ENCODE data around the gene PLEKHA6.

Gene PLEKHA6

DNA sequence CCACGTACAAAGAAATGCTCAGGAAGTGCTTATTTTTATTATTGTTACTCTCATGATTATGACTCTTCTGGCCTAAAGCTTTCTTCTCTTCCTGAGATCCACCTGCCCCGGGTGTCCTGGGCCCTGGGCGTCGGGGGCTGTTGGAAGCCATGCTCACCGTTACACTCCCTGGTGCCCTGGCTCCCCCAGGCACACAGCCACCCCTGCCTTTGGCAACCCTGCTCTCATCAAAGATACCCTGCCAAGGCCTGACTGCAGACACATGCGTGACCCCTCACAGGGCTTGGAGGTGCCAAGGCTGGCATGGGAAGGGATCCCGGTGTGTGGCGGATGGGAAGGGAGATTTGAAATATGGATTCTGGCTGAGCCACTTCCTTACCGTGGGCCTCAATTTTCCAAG lies 160.2 kb downstream of the PLEKHA6 start (continued):
- TF ChIP-seq, protein P1, sequence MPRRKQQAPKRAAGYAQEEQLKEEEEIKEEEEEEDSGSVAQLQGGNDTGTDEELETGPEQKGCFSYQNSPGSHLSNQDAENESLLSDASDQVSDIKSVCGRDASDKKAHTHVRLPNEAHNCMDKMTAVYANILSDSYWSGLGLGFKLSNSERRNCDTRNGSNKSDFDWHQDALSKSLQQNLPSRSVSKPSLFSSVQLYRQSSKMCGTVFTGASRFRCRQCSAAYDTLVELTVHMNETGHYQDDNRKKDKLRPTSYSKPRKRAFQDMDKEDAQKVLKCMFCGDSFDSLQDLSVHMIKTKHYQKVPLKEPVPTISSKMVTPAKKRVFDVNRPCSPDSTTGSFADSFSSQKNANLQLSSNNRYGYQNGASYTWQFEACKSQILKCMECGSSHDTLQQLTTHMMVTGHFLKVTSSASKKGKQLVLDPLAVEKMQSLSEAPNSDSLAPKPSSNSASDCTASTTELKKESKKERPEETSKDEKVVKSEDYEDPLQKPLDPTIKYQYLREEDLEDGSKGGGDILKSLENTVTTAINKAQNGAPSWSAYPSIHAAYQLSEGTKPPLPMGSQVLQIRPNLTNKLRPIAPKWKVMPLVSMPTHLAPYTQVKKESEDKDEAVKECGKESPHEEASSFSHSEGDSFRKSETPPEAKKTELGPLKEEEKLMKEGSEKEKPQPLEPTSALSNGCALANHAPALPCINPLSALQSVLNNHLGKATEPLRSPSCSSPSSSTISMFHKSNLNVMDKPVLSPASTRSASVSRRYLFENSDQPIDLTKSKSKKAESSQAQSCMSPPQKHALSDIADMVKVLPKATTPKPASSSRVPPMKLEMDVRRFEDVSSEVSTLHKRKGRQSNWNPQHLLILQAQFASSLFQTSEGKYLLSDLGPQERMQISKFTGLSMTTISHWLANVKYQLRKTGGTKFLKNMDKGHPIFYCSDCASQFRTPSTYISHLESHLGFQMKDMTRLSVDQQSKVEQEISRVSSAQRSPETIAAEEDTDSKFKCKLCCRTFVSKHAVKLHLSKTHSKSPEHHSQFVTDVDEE (CRISPR knock-in tag; IDR thresholded peaks at IDR 0.05) = no peak
- TF ChIP-seq, protein P2, sequence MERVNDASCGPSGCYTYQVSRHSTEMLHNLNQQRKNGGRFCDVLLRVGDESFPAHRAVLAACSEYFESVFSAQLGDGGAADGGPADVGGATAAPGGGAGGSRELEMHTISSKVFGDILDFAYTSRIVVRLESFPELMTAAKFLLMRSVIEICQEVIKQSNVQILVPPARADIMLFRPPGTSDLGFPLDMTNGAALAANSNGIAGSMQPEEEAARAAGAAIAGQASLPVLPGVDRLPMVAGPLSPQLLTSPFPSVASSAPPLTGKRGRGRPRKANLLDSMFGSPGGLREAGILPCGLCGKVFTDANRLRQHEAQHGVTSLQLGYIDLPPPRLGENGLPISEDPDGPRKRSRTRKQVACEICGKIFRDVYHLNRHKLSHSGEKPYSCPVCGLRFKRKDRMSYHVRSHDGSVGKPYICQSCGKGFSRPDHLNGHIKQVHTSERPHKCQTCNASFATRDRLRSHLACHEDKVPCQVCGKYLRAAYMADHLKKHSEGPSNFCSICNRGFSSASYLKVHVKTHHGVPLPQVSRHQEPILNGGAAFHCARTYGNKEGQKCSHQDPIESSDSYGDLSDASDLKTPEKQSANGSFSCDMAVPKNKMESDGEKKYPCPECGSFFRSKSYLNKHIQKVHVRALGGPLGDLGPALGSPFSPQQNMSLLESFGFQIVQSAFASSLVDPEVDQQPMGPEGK (CRISPR knock-in tag; IDR thresholded peaks at IDR 0.05; ENCODE audit: borderline replicate concordance) = no peak

DNA sequence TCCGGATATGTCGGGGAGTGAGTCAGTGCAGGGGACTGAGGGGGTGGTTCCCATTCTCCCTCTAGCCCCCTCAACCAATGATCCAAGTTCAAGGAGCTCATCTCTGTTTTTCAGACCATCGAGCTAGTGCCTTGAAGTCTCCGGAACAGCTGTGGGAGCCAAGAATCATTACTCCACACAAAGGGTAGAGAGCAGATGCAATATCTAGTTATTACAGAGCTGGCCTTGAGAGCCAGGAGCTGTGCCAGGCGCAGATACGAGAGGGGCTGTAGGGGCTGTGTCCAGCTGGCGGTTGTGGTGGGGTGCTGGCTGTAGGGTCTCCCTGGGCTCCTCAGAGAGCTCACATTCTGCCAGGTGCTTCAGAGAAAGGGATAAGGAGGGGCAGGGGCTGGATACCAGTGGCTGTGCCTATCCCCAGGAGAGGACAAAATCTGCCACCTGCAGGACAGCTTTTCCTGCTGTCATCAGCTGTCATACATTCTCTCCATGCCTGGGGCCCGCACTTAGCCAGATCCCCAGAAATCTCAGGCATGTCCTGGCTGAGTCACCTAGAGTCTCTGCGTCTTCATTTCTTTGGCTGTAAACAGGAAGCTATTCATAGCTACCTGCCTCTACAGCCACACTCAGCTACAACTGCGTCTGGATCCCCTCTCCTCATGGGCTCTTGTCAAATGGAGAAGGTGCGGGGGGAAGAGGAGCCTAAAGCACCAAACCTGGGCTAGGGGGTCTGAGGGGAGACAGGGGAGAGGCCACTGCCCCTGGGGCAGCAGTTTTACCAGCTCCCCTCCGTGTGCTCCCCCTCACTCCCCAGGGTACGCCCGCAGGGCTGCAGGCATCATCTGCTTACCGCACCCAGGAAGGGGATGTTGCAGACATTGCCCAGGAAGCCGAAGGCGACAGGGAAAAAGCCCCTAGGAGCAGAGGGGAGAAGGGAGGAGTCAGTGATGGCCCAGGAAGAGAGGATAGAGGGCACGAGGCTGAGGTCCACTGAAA lies 161.1 kb downstream of the PLEKHA6 start:
- TF ChIP-seq PPARA (CRISPR knock-in tag; IDR thresholded peaks at IDR 0.05; ENCODE audit: borderline replicate concordance) (no peak), ZNF8 (CRISPR knock-in tag; IDR thresholded peaks at IDR 0.05) (no peak), TOX (CRISPR knock-in tag; IDR thresholded peaks at IDR 0.05; ENCODE audit: borderline replicate concordance) (no peak), SNAI2 (CRISPR knock-in tag; IDR thresholded peaks at IDR 0.05) (no peak), OSR1 (CRISPR knock-in tag; IDR thresholded peaks at IDR 0.05) (no peak), ZFP30 (CRISPR knock-in tag; IDR thresholded peaks at IDR 0.05) (no peak), ESRRG (CRISPR knock-in tag; IDR thresholded peaks at IDR 0.05) (no peak), ZFP3 (CRISPR knock-in tag; IDR thresholded peaks at IDR 0.05) (no peak), TCF4 (CRISPR knock-in tag; IDR thresholded peaks at IDR 0.05; ENCODE audit: borderline replicate concordance) (no peak), GLIS3 (CRISPR knock-in tag; IDR thresholded peaks at IDR 0.05) (no peak), ZNF70 (CRISPR knock-in tag; IDR thresholded peaks at IDR 0.05) (no peak), CSDC2 (CRISPR knock-in tag; IDR thresholded peaks at IDR 0.05) (no peak), BACH2 (CRISPR knock-in tag; IDR thresholded peaks at IDR 0.05; ENCODE audit: borderline replicate concordance) (no peak)
- TF ChIP-seq, protein P3, sequence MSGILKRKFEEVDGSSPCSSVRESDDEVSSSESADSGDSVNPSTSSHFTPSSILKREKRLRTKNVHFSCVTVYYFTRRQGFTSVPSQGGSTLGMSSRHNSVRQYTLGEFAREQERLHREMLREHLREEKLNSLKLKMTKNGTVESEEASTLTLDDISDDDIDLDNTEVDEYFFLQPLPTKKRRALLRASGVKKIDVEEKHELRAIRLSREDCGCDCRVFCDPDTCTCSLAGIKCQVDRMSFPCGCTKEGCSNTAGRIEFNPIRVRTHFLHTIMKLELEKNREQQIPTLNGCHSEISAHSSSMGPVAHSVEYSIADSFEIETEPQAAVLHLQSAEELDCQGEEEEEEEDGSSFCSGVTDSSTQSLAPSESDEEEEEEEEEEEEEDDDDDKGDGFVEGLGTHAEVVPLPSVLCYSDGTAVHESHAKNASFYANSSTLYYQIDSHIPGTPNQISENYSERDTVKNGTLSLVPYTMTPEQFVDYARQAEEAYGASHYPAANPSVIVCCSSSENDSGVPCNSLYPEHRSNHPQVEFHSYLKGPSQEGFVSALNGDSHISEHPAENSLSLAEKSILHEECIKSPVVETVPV (CRISPR knock-in tag; IDR thresholded peaks at IDR 0.05) = no peak
- TF ChIP-seq, protein P4, sequence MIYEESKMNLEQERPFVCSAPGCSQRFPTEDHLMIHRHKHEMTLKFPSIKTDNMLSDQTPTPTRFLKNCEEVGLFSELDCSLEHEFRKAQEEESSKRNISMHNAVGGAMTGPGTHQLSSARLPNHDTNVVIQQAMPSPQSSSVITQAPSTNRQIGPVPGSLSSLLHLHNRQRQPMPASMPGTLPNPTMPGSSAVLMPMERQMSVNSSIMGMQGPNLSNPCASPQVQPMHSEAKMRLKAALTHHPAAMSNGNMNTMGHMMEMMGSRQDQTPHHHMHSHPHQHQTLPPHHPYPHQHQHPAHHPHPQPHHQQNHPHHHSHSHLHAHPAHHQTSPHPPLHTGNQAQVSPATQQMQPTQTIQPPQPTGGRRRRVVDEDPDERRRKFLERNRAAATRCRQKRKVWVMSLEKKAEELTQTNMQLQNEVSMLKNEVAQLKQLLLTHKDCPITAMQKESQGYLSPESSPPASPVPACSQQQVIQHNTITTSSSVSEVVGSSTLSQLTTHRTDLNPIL (CRISPR knock-in tag; IDR thresholded peaks at IDR 0.05; ENCODE audit: low read depth) = no peak
- TF ChIP-seq, protein P2 (CRISPR knock-in tag; IDR thresholded peaks at IDR 0.05; ENCODE audit: borderline replicate concordance) = no peak
- peak; percentile 80 for ATAC-seq

DNA sequence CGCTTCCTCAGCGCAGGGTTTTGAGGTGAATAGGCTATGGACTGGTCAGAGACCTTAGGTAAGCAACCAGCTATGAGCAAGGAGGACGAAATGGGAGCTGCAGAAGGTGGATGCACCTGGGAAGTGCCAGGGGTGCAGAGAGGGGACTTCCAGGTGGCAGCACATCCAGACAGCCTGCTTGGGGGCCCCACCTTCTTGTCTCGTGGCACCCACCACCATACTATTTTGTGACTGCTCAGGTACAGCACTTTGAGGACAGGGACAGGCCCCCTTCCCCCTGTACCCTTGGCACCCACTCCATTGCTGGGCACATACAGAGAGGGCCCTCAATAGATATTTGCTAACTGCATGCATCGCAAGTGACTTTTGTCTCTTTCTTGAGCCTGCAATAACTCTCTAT lies 162.7 kb downstream of the PLEKHA6 start:
- no peak for ATAC-seq
- TF ChIP-seq, protein P2 (CRISPR knock-in tag; IDR thresholded peaks at IDR 0.05; ENCODE audit: borderline replicate concordance) = no peak
- TF ChIP-seq ZNF70 (CRISPR knock-in tag; IDR thresholded peaks at IDR 0.05) (no peak), ISL1 (CRISPR knock-in tag; IDR thresholded peaks at IDR 0.05) (no peak), TCF4 (CRISPR knock-in tag; IDR thresholded peaks at IDR 0.05; ENCODE audit: borderline replicate concordance) (no peak), SNAI2 (CRISPR knock-in tag; IDR thresholded peaks at IDR 0.05) (no peak), ARNTL (CRISPR knock-in tag; IDR thresholded peaks at IDR 0.05; ENCODE audit: borderline replicate concordance, low read depth) (no peak), ZNF565 (CRISPR knock-in tag; conservative IDR thresholded peaks at IDR 0.05; ENCODE audit: low read depth) (no peak), ESRRG (CRISPR knock-in tag; IDR thresholded peaks at IDR 0.05) (no peak), ZNF8 (CRISPR knock-in tag; IDR thresholded peaks at IDR 0.05) (no peak)
- TF ChIP-seq, protein P5, sequence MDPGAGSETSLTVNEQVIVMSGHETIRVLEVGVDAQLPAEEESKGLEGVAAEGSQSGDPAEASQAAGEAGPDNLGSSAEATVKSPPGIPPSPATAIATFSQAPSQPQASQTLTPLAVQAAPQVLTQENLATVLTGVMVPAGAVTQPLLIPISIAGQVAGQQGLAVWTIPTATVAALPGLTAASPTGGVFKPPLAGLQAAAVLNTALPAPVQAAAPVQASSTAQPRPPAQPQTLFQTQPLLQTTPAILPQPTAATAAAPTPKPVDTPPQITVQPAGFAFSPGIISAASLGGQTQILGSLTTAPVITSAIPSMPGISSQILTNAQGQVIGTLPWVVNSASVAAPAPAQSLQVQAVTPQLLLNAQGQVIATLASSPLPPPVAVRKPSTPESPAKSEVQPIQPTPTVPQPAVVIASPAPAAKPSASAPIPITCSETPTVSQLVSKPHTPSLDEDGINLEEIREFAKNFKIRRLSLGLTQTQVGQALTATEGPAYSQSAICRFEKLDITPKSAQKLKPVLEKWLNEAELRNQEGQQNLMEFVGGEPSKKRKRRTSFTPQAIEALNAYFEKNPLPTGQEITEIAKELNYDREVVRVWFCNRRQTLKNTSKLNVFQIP (CRISPR knock-in tag; IDR thresholded peaks at IDR 0.05; ENCODE audit: borderline replicate concordance, low read depth) = no peak
